ENCODE results near the gene SIGLEC1. TPM values are rescaled to one million over a fixed set of nuclear protein-coding genes. Genes with fewer than 3 reads are reported as not detected.

Gene SIGLEC1
- total RNA-seq, 1 donor from 2014 or later = 0.53 TPM

Other genes starting within 250 kb of the SIGLEC1 start
- 30.1 and 33.5 TPM in 2 replicates for gene ATRN, start 241.6 kb downstream of the SIGLEC1 start, total RNA-seq
- not detected in 2 replicates for gene GFRA4, start 49.2 kb downstream of the SIGLEC1 start, total RNA-seq
- 0.62 and 0.72 TPM in 2 replicates for gene ADAM33, start 30.6 kb downstream of the SIGLEC1 start, total RNA-seq
- gene HSPA12B, start 20.1 kb upstream of the SIGLEC1 start, total RNA-seq = not detected in 2 replicates
- 40.8 and 42.4 TPM in 2 replicates for gene ADISSP, start 55.2 kb upstream of the SIGLEC1 start, total RNA-seq
- gene SPEF1, start 68.8 kb upstream of the SIGLEC1 start, total RNA-seq = 0.11 TPM in 1 of 2 replicates, not detected in the other
- gene CENPB, start 74.1 kb upstream of the SIGLEC1 start, total RNA-seq = 86.0 and 88.2 TPM in 2 replicates
- gene CDC25B, start 83.7 kb upstream of the SIGLEC1 start, total RNA-seq = 127 and 211 TPM in 2 replicates
- gene AP5S1, start 107.9 kb upstream of the SIGLEC1 start, total RNA-seq = 23.8 and 24.6 TPM in 2 replicates
- 21.3 and 26.7 TPM in 2 replicates for gene MAVS, start 134.2 kb upstream of the SIGLEC1 start, total RNA-seq
- gene PANK2, start 176.8 kb upstream of the SIGLEC1 start, total RNA-seq = 31.6 and 37.7 TPM in 2 replicates